ENCODE data around the gene TMED1.
"Not testable (repeated sequence)": the region's sequence is repeated elsewhere in the genome, so short reads cannot be mapped to it uniquely, and the experiment has no call there.

Gene TMED1

GRCh38 chr19:10858204-10858828, 22.3 kb upstream of the TMED1 start:
- H3K9me3 ChIP-seq (ENCODE audit: insufficient read depth, low read depth, low read length): no peaks in the 10 kb centered on the region
- no peak overlapping the region for H3K4me3 ChIP-seq (ENCODE audit: low read length)
- no peaks in the 10 kb centered on the region for H3K36me3 ChIP-seq (ENCODE audit: insufficient read depth, low read depth, low read length)
- no peak overlapping the region for H3K9ac ChIP-seq (ENCODE audit: low read depth, low read length)
- H3K4me1 ChIP-seq (ENCODE audit: insufficient read depth, low read length): no peaks in the 10 kb centered on the region
- no peak overlapping the region for H3K27ac ChIP-seq (ENCODE audit: low read length)
- no peaks in the 10 kb centered on the region for H3K27me3 ChIP-seq (ENCODE audit: insufficient read depth, low read length)

GRCh38 chr19:10856899-10857298, 20.9 kb upstream of the TMED1 start:
- H3K4me1 ChIP-seq (ENCODE audit: insufficient read depth, low read length); H3K27ac ChIP-seq (ENCODE audit: low read length); H3K9me3 ChIP-seq (ENCODE audit: insufficient read depth, low read depth, low read length); H3K36me3 ChIP-seq (ENCODE audit: insufficient read depth, low read depth, low read length); H3K4me3 ChIP-seq (ENCODE audit: low read length); H3K27me3 ChIP-seq (ENCODE audit: insufficient read depth, low read length); H3K9ac ChIP-seq (ENCODE audit: low read depth, low read length): not testable (repeated sequence)

- no peak overlapping the region for H3K9ac ChIP-seq (ENCODE audit: low read depth, low read length)
- no peaks in the 10 kb centered on the region for H3K4me1 ChIP-seq (ENCODE audit: insufficient read depth, low read length)
- no peak overlapping the region for H3K27ac ChIP-seq (ENCODE audit: low read length)
- no peaks in the 10 kb centered on the region for H3K9me3 ChIP-seq (ENCODE audit: insufficient read depth, low read depth, low read length)
- no peak overlapping the region for H3K4me3 ChIP-seq (ENCODE audit: low read length)
- H3K36me3 ChIP-seq (ENCODE audit: insufficient read depth, low read depth, low read length): no peaks in the 10 kb centered on the region
- no peaks in the 10 kb centered on the region for H3K27me3 ChIP-seq (ENCODE audit: insufficient read depth, low read length)
Observed at GRCh38 chr19:10855879-10856522, 20.0 kb upstream of the TMED1 start.

GRCh38 chr19:10854350-10855089, 18.5 kb upstream of the TMED1 start:
- no peak overlapping the region for H3K27ac ChIP-seq (ENCODE audit: low read length)
- no peak overlapping the region for H3K4me3 ChIP-seq (ENCODE audit: low read length)
- no peaks in the 10 kb centered on the region for H3K27me3 ChIP-seq (ENCODE audit: insufficient read depth, low read length)
- no peaks in the 10 kb centered on the region for H3K36me3 ChIP-seq (ENCODE audit: insufficient read depth, low read depth, low read length)
- H3K9me3 ChIP-seq (ENCODE audit: insufficient read depth, low read depth, low read length): no peaks in the 10 kb centered on the region
- H3K9ac ChIP-seq (ENCODE audit: low read depth, low read length): no peak overlapping the region
- no peaks in the 10 kb centered on the region for H3K4me1 ChIP-seq (ENCODE audit: insufficient read depth, low read length)

GRCh38 chr19:10852941-10853340, 16.9 kb upstream of the TMED1 start:
- no peak overlapping the region for H3K4me3 ChIP-seq (ENCODE audit: low read length)
- H3K27ac ChIP-seq (ENCODE audit: low read length): no peak overlapping the region
- no peaks in the 10 kb centered on the region for H3K27me3 ChIP-seq (ENCODE audit: insufficient read depth, low read length)
- no peak overlapping the region for H3K9ac ChIP-seq (ENCODE audit: low read depth, low read length)
- H3K4me1 ChIP-seq (ENCODE audit: insufficient read depth, low read length): no peaks in the 10 kb centered on the region
- H3K36me3 ChIP-seq (ENCODE audit: insufficient read depth, low read depth, low read length): no peaks in the 10 kb centered on the region
- H3K9me3 ChIP-seq (ENCODE audit: insufficient read depth, low read depth, low read length): no peaks in the 10 kb centered on the region

GRCh38 chr19:10852098-10852800, 16.2 kb upstream of the TMED1 start:
- H3K36me3 ChIP-seq (ENCODE audit: insufficient read depth, low read depth, low read length): no peaks in the 10 kb centered on the region
- no peaks in the 10 kb centered on the region for H3K9me3 ChIP-seq (ENCODE audit: insufficient read depth, low read depth, low read length)
- H3K9ac ChIP-seq (ENCODE audit: low read depth, low read length): no peak overlapping the region
- no peaks in the 10 kb centered on the region for H3K27me3 ChIP-seq (ENCODE audit: insufficient read depth, low read length)
- H3K27ac ChIP-seq (ENCODE audit: low read length): no peak overlapping the region
- H3K4me1 ChIP-seq (ENCODE audit: insufficient read depth, low read length): no peaks in the 10 kb centered on the region
- H3K4me3 ChIP-seq (ENCODE audit: low read length): no peak overlapping the region

- H3K4me3 ChIP-seq (ENCODE audit: low read length): no peak overlapping the region
- no peaks in the 10 kb centered on the region for H3K27me3 ChIP-seq (ENCODE audit: insufficient read depth, low read length)
- H3K9ac ChIP-seq (ENCODE audit: low read depth, low read length): no peak overlapping the region
- H3K36me3 ChIP-seq (ENCODE audit: insufficient read depth, low read depth, low read length): no peaks in the 10 kb centered on the region
- no peaks in the 10 kb centered on the region for H3K4me1 ChIP-seq (ENCODE audit: insufficient read depth, low read length)
- H3K27ac ChIP-seq (ENCODE audit: low read length): no peak overlapping the region
- no peaks in the 10 kb centered on the region for H3K9me3 ChIP-seq (ENCODE audit: insufficient read depth, low read depth, low read length)
Observed at GRCh38 chr19:10850631-10851030, 14.6 kb upstream of the TMED1 start.

GRCh38 chr19:10848230-10848856, 12.3 kb upstream of the TMED1 start, which contains the start of gene C19orf38:
C19orf38 (plus strand) TSS chr19:10848415; CDS start chr19:10848509, 94 bp downstream.
- H3K4me1 ChIP-seq (ENCODE audit: insufficient read depth, low read length): no peaks in the 10 kb centered on the region
- H3K36me3 ChIP-seq (ENCODE audit: insufficient read depth, low read depth, low read length): no peaks in the 10 kb centered on the region
- H3K27ac ChIP-seq (ENCODE audit: low read length): no peak within 1 kb of the TSS
- no peaks in the 10 kb centered on the region for H3K9me3 ChIP-seq (ENCODE audit: insufficient read depth, low read depth, low read length)
- no peak within 1 kb of the TSS for H3K4me3 ChIP-seq (ENCODE audit: low read length)
- no peak within 1 kb of the TSS for H3K9ac ChIP-seq (ENCODE audit: low read depth, low read length)
- no peaks in the 10 kb centered on the region for H3K27me3 ChIP-seq (ENCODE audit: insufficient read depth, low read length)

- no peaks in the 10 kb centered on the region; the same call in 1 of the 2 replicates for H3K27me3 ChIP-seq (ENCODE audit: insufficient read depth, low read length)
- no peak overlapping the region for H3K4me3 ChIP-seq (ENCODE audit: low read length)
- H3K4me1 ChIP-seq (ENCODE audit: insufficient read depth, low read length): no peaks in the 10 kb centered on the region
- no peak overlapping the region for H3K27ac ChIP-seq (ENCODE audit: low read length)
- no peaks in the 10 kb centered on the region for H3K36me3 ChIP-seq (ENCODE audit: insufficient read depth, low read depth, low read length)
- H3K9ac ChIP-seq (ENCODE audit: low read depth, low read length): no peak overlapping the region
- H3K9me3 ChIP-seq (ENCODE audit: insufficient read depth, low read depth, low read length): no peaks in the 10 kb centered on the region
Observed at GRCh38 chr19:10846500-10847202, 10.6 kb upstream of the TMED1 start.

GRCh38 chr19:10842788-10843187, 6.8 kb upstream of the TMED1 start:
- Histone ChIP-seq H3K9ac (ENCODE audit: low read depth, low read length) (no peak overlapping the region), H3K9me3 (ENCODE audit: insufficient read depth, low read depth, low read length) (no peaks in the 10 kb centered on the region), H3K4me1 (ENCODE audit: insufficient read depth, low read length) (no peaks in the 10 kb centered on the region), H3K27ac (ENCODE audit: low read length) (no peak overlapping the region), H3K4me3 (ENCODE audit: low read length) (no peak overlapping the region), H3K36me3 (ENCODE audit: insufficient read depth, low read depth, low read length) (no peaks in the 10 kb centered on the region), H3K27me3 (ENCODE audit: insufficient read depth, low read length) (no peaks in the 10 kb centered on the region; the same call in 1 of the 2 replicates)

Measured in iPS-20b (cell line).